Coronary artery (tissue), 2 donors: ENCODE measurements around the gene MCC.

Experiments used
- DNase-seq: peaks from one replicate; pipeline ENCODE4 v3.0.0-alpha.2; 2017; ENCODE audit warnings: low spot score
- H3K27ac ChIP-seq, 2 donors: fragments of 200-600 bp; sonication (generic); one replicate each; pipeline ENCODE4 v1.5.1; 2016 to 2019
- H3K4me3 ChIP-seq: fragments of 200-600 bp; sonication (generic); 2 replicates; pipeline ENCODE4 v1.5.1; 2016; ENCODE audit warnings: mild to moderate bottlenecking, moderate library complexity
- TF ChIP-seq, protein P1 (sequence below): fragments of 200-600 bp; sonication (generic); IDR thresholded peaks from one replicate; pipeline ENCODE4 v1.5.1; 2019; ENCODE audit warnings: antibody characterized with exemption

MCC gene

DNA sequence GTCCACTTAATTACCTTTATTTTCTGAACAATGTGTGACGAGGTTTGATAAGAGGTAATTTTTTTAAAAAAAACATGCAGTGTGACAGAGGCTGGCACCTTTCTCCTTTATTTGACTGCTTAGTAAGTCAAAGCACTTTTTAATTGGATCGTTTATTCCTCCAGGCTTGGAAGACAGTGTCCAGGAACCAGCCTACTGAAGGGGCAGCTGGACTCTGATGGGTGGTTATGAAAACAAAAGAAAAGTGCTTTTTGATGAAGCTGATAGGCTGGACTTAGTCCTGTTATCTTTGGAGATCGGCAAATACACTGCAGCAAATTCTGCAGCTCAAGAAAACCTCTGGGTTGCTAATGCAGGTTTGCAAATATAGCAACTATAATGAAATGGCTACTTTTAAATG, 370.0 kb downstream of the MCC start:
- Histone ChIP-seq H3K4me3 (no peak overlapping the region), H3K27ac (no peak overlapping the region)
- TF ChIP-seq, protein P1, sequence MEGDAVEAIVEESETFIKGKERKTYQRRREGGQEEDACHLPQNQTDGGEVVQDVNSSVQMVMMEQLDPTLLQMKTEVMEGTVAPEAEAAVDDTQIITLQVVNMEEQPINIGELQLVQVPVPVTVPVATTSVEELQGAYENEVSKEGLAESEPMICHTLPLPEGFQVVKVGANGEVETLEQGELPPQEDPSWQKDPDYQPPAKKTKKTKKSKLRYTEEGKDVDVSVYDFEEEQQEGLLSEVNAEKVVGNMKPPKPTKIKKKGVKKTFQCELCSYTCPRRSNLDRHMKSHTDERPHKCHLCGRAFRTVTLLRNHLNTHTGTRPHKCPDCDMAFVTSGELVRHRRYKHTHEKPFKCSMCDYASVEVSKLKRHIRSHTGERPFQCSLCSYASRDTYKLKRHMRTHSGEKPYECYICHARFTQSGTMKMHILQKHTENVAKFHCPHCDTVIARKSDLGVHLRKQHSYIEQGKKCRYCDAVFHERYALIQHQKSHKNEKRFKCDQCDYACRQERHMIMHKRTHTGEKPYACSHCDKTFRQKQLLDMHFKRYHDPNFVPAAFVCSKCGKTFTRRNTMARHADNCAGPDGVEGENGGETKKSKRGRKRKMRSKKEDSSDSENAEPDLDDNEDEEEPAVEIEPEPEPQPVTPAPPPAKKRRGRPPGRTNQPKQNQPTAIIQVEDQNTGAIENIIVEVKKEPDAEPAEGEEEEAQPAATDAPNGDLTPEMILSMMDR: no peak
- no peak for DNase-seq

GRCh38 chr5:113117543-113118115, 370.6 kb downstream of the MCC start:
- DNase-seq: no peak
- H3K4me3 ChIP-seq: no peak overlapping the region
- H3K27ac ChIP-seq: no peak overlapping the region
- TF ChIP-seq, protein P1: no peak

- Histone ChIP-seq H3K27ac (no peak overlapping the region), H3K4me3 (no peak overlapping the region)
- no peak for DNase-seq
- TF ChIP-seq, protein P1: no peak
These were observed 372.3 kb downstream of the MCC start for GRCh38 chr5:113115956-113116355.

GRCh38 chr5:113115061-113115460, 373.2 kb downstream of the MCC start:
- DNase-seq: no peak
- H3K4me3 ChIP-seq: no peak overlapping the region
- TF ChIP-seq, protein P1: no peak
- H3K27ac ChIP-seq: no peak overlapping the region

GRCh38 chr5:113114559-113114958, 373.7 kb downstream of the MCC start:
- Histone ChIP-seq H3K4me3 (no peak overlapping the region), H3K27ac (no peak overlapping the region)
- DNase-seq: no peak
- TF ChIP-seq, protein P1: no peak

DNA sequence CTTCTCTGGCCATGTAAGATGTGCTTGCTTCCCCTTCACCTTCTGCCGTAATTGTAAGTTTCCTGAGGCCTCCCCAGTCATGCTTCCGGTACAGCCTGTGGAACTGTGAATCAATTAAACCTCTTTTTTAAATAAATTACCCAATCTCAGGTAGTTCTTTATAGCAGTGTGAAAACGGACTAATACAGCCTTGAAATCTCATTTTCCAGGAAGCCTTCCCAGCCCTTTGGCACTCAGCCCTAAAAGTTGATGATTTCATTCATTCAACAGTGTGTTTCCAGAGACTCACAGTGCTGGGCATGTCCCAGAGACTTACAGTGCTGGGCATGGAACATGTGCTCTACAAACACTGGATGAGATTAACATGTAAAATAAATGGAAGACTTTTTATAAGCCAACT, 375.8 kb downstream of the MCC start:
- Histone ChIP-seq H3K4me3 (no peak overlapping the region), H3K27ac (no peak overlapping the region)
- TF ChIP-seq, protein P1: no peak
- DNase-seq: no peak

- H3K27ac ChIP-seq: no peak overlapping the region
- H3K4me3 ChIP-seq: no peak overlapping the region
- DNase-seq: no peak
- TF ChIP-seq, protein P1: no peak
These were observed 378.1 kb downstream of the MCC start for GRCh38 chr5:113110117-113110516.
